Measurements from ENCODE around the gene SEC24D. TPM values are rescaled to one million over a fixed set of nuclear protein-coding genes. Genes with fewer than 3 reads are reported as not detected.
"Not testable (repeated sequence)": the region's sequence is repeated elsewhere in the genome, so short reads cannot be mapped to it uniquely, and the experiment has no call there.

The SEC24D gene, protein sequence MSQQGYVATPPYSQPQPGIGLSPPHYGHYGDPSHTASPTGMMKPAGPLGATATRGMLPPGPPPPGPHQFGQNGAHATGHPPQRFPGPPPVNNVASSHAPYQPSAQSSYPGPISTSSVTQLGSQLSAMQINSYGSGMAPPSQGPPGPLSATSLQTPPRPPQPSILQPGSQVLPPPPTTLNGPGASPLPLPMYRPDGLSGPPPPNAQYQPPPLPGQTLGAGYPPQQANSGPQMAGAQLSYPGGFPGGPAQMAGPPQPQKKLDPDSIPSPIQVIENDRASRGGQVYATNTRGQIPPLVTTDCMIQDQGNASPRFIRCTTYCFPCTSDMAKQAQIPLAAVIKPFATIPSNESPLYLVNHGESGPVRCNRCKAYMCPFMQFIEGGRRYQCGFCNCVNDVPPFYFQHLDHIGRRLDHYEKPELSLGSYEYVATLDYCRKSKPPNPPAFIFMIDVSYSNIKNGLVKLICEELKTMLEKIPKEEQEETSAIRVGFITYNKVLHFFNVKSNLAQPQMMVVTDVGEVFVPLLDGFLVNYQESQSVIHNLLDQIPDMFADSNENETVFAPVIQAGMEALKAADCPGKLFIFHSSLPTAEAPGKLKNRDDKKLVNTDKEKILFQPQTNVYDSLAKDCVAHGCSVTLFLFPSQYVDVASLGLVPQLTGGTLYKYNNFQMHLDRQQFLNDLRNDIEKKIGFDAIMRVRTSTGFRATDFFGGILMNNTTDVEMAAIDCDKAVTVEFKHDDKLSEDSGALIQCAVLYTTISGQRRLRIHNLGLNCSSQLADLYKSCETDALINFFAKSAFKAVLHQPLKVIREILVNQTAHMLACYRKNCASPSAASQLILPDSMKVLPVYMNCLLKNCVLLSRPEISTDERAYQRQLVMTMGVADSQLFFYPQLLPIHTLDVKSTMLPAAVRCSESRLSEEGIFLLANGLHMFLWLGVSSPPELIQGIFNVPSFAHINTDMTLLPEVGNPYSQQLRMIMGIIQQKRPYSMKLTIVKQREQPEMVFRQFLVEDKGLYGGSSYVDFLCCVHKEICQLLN
- 10 to 100 TPM; 13.8 to 37.1 (median 20.9) TPM for total RNA-seq
- 7.3 TPM for polyA plus RNA-seq
- long read RNA-seq, donor 1, full-length matches to known transcripts = 5 of 21 reads
- long read RNA-seq, donor 1, partial matches to known transcripts = 11 of 21 reads
- long read RNA-seq, donor 1, other reads (novel, unspliced or antisense) = 5 of 21 reads
- long read RNA-seq, donor 2, full-length matches to known transcripts = 3 of 7 reads
- long read RNA-seq, donor 2, partial matches to known transcripts = 1 of 7 reads
- long read RNA-seq, donor 2, other reads (novel, unspliced or antisense) = 3 of 7 reads
- long read RNA-seq, donor 3, full-length matches to known transcripts = 29 of 82 reads
- long read RNA-seq, donor 3, partial matches to known transcripts = 26 of 82 reads
- long read RNA-seq, donor 3, other reads (novel, unspliced or antisense) = 27 of 82 reads
- long read RNA-seq, donor 4, full-length matches to known transcripts = 2 of 3 reads
- long read RNA-seq, donor 4, partial matches to known transcripts = 1 of 3 reads
- long read RNA-seq, donor 4, other reads (novel, unspliced or antisense) = 0 of 3 reads

DNA sequence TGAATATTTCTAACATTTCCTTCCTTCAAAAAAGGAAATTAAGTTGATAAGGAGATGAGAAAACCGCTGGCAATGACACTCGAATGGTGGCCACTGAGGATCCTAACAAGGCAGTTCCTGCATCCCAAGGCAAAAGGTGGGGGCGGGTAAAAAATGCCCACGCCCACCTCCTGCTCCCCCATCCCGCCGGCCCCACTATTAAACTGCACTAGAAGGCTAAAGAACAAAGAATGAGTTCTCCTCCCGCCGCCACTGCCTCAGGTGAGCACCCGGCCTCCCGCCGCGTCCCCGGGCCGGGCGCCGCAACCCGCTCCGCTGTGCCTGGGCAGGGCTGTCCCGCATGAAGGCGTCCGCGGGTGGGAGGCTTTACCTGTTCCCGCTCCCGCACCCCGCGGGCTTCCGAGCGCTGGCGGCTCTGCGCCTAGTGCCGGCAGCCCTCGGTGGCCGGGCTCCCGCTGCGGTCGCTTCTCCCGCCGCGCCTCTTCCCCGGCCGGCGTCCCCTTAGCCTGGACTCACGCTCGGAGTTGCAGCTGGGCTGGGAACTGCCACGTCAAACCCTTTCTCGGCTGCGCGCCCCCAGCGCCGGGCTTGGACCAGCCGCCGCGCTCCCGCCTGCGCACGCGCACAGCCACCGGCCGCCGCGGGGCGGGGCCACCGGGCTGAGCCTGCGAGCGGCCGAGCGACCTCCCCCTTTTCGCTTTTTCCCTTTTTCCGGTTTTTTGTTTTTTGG, at the start of gene SEC24D:
Gene SEC24D (minus strand): TSS at position 556 of the 730 bp plus-strand sequence. CDS start 2,430 bp downstream, outside the sequence.
- DNase-seq (peak; percentile 91 to 97 (median 96)), ATAC-seq (peak; percentile 95 to 96)
- peak within 1 kb of the TSS; percentile 100 for H3K4me3 ChIP-seq (ENCODE audit: low read length)
- WGBS = under 1% methylated on average over 69 of the region's 69 CpGs
- no peaks in the 10 kb centered on the region for H3K27me3 ChIP-seq (ENCODE audit: control insufficient read depth, insufficient read depth)
- H3K9me3 ChIP-seq (ENCODE audit: control insufficient read depth, low read length) = no peaks in the 10 kb centered on the region
- peaks cover 2% of the 10 kb centered on the region for H3K4me1 ChIP-seq (ENCODE audit: control insufficient read depth, insufficient read depth, low read length)
- peak within 1 kb of the TSS; percentile 99 for H3K27ac ChIP-seq (ENCODE audit: low read length)
- intact Hi-C loops (cut with DNase I) = loop anchor here in 1 of 4 donors (10.0 kb wide), 1 partner anchor 49 kb away; the partner anchor contains the start of gene SYNPO2

GRCh38 chr4:118884716-118885115, 48.8 kb upstream of the SEC24D start:
- DNase-seq = no peak
- no peaks in the 10 kb centered on the region for H3K4me1 ChIP-seq (ENCODE audit: control insufficient read depth, insufficient read depth, low read length)
- no peak for ATAC-seq
- H3K9me3 ChIP-seq (ENCODE audit: control insufficient read depth, low read length) = no peaks in the 10 kb centered on the region
- no peak overlapping the region for H3K27ac ChIP-seq (ENCODE audit: low read length)
- intact Hi-C loops (cut with DNase I) = loop anchor here (5.0 to 10.0 kb wide), 7 partner anchors 50 to 150 kb away; partner anchors contain the start of gene SEC24D (in 1 of the 4)
- H3K27me3 ChIP-seq (ENCODE audit: control insufficient read depth, insufficient read depth) = no peaks in the 10 kb centered on the region
- no peak overlapping the region for H3K4me3 ChIP-seq (ENCODE audit: low read length)
- WGBS = 88% methylated on average over 3 of the region's 3 CpGs

- no peak overlapping the region for H3K27ac ChIP-seq (ENCODE audit: low read length)
- intact Hi-C loops (cut with DNase I) = loop anchor here (10.0 kb wide), 4 partner anchors 49 to 149 kb away; partner anchors contain the start of gene SEC24D (in 1 of the 4)
Observed at GRCh38 chr4:118883861-118884260, 47.9 kb upstream of the SEC24D start.

GRCh38 chr4:118881512-118882146, 45.7 kb upstream of the SEC24D start:
- no peak for DNase-seq
- 90% methylated on average over 12 of the region's 12 CpGs for WGBS
- H3K4me1 ChIP-seq (ENCODE audit: control insufficient read depth, insufficient read depth, low read length) = no peaks in the 10 kb centered on the region
- ATAC-seq = no peak
- no peaks in the 10 kb centered on the region for H3K9me3 ChIP-seq (ENCODE audit: control insufficient read depth, low read length)
- intact Hi-C loops (cut with DNase I) = loop anchor here (10.0 kb wide), 4 partner anchors 47 to 147 kb away; partner anchors contain the start of gene SEC24D (in 1 of the 4)
- no peak overlapping the region for H3K27ac ChIP-seq (ENCODE audit: low read length)
- H3K27me3 ChIP-seq (ENCODE audit: control insufficient read depth, insufficient read depth) = no peaks in the 10 kb centered on the region
- H3K4me3 ChIP-seq (ENCODE audit: low read length) = no peak overlapping the region

More at GRCh38 chr4:118883861-118884260, 47.9 kb upstream of the SEC24D start:
- no peaks in the 10 kb centered on the region for H3K27me3 ChIP-seq (ENCODE audit: control insufficient read depth, insufficient read depth)
- H3K4me3 ChIP-seq (ENCODE audit: low read length) = no peak overlapping the region
- 80% methylated on average over 1 of the region's 1 CpG for WGBS
- no peaks in the 10 kb centered on the region for H3K4me1 ChIP-seq (ENCODE audit: control insufficient read depth, insufficient read depth, low read length)
- H3K9me3 ChIP-seq (ENCODE audit: control insufficient read depth, low read length) = no peaks in the 10 kb centered on the region
- ATAC-seq (no peak), DNase-seq (no peak)

GRCh38 chr4:118879409-118879808, 43.5 kb upstream of the SEC24D start:
- ATAC-seq (no peak), DNase-seq (no peak)
- intact Hi-C loops (cut with DNase I) = no loop called here
- no peaks in the 10 kb centered on the region for H3K27me3 ChIP-seq (ENCODE audit: control insufficient read depth, insufficient read depth)
- no peak overlapping the region for H3K27ac ChIP-seq (ENCODE audit: low read length)
- H3K4me3 ChIP-seq (ENCODE audit: low read length) = no peak overlapping the region
- H3K9me3 ChIP-seq (ENCODE audit: control insufficient read depth, low read length) = no peaks in the 10 kb centered on the region
- WGBS = 87% methylated on average over 7 of the region's 7 CpGs
- no peaks in the 10 kb centered on the region for H3K4me1 ChIP-seq (ENCODE audit: control insufficient read depth, insufficient read depth, low read length)

DNA sequence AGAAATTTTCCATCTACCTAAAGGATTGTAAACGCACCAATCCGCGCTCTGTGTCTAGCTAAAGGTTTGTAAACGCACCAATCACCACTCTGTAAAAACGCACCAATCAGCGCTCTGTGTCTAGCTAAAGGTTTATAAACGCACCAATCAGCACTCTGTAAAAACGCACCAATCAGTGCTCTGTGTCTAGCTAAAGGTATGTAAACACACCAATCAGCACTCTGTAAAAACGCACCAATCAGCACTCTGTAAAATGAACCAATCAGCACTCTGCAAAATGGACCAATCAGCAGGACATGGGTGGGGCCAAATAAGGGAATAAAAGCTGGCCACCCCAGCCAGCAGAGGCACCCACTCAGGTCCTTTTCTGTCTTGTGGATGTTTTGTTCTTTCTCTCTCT, 42.6 kb upstream of the SEC24D start:
- DNase-seq; ATAC-seq; H3K9me3 ChIP-seq (ENCODE audit: control insufficient read depth, low read length); H3K27me3 ChIP-seq (ENCODE audit: control insufficient read depth, insufficient read depth); H3K27ac ChIP-seq (ENCODE audit: low read length); H3K4me3 ChIP-seq (ENCODE audit: low read length); H3K4me1 ChIP-seq (ENCODE audit: control insufficient read depth, insufficient read depth, low read length); intact Hi-C loops (cut with DNase I): not testable (repeated sequence)
- WGBS = 97% methylated on average over 9 of the region's 9 CpGs

- H3K27ac ChIP-seq (ENCODE audit: low read length) = no peak overlapping the region
- ATAC-seq (no peak), DNase-seq (no peak)
- no peaks in the 10 kb centered on the region for H3K4me1 ChIP-seq (ENCODE audit: control insufficient read depth, insufficient read depth, low read length)
- no peak overlapping the region for H3K4me3 ChIP-seq (ENCODE audit: low read length)
- WGBS = 95% methylated on average over 6 of the region's 6 CpGs
- intact Hi-C loops (cut with DNase I) = no loop called here
- no peaks in the 10 kb centered on the region for H3K27me3 ChIP-seq (ENCODE audit: control insufficient read depth, insufficient read depth)
- no peaks in the 10 kb centered on the region for H3K9me3 ChIP-seq (ENCODE audit: control insufficient read depth, low read length)
Observed at GRCh38 chr4:118877797-118878196, 41.9 kb upstream of the SEC24D start.

DNA sequence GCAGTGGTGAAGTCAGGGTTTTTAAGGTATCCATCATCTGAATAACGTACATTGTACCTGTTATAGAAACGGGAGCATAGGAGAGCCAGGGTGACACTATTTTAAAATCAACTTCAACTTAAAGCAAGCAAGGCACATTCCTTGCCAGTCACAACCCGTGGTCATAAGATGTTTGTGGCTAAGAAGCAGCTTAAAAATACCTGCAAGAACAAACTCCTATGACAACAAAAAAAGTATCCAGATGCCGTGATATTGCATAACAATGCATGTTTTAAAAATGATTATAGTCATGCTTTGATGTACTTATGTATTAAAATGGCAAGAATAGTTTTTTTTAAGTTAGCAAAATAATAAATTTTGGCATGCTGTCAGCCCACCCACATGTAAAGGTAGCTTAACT, 36.3 kb upstream of the SEC24D start:
- Histone ChIP-seq H3K4me1 (ENCODE audit: control insufficient read depth, insufficient read depth, low read length) (no peaks in the 10 kb centered on the region), H3K27ac (ENCODE audit: low read length) (no peak overlapping the region), H3K4me3 (ENCODE audit: low read length) (no peak overlapping the region), H3K27me3 (ENCODE audit: control insufficient read depth, insufficient read depth) (no peaks in the 10 kb centered on the region), H3K9me3 (ENCODE audit: control insufficient read depth, low read length) (no peaks in the 10 kb centered on the region)
- intact Hi-C loops (cut with DNase I) = no loop called here
- DNase-seq = no peak
- 84% methylated on average over 4 of the region's 4 CpGs for WGBS
- ATAC-seq = no peak

DNA sequence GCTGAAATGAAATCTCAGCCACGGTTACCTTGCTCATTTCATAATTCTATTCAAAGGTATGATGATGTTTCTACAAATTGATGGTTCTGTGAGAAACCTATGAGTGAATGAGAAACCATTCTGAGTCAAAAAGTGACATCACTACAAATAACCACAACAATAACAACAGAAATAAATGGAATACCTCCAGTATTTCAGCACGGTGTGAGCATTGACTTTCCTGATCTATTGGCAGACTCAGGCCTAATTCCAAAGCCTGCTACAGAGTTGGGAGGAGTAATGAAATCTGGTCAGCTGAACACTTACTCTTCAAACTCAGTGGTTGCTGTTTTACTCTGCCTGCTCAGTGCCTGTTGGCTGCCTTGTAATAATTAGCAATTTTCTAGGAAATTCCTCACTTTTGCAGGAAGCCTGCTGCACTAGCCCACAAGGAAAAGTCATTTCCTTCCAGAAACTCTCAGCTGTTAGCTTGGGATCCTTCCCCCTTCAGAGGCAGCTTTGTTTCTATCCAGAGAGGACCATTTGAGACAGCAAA, 33.9 kb upstream of the SEC24D start:
- Histone ChIP-seq H3K27ac (ENCODE audit: low read length) (no peak overlapping the region), H3K27me3 (ENCODE audit: control insufficient read depth, insufficient read depth) (no peaks in the 10 kb centered on the region), H3K4me3 (ENCODE audit: low read length) (no peak overlapping the region), H3K4me1 (ENCODE audit: control insufficient read depth, insufficient read depth, low read length) (peaks cover 2% of the 10 kb centered on the region), H3K9me3 (ENCODE audit: control insufficient read depth, low read length) (no peaks in the 10 kb centered on the region)
- DNase-seq (no peak), ATAC-seq (no peak)
- 46% methylated on average over 2 of the region's 2 CpGs for WGBS
- intact Hi-C loops (cut with DNase I) = no loop called here
